Stimulated activated CD8-positive, alpha-beta memory T cell treated with anti-CD3 and anti-CD28 coated beads, Interleukin-7, amount 100 ng/mL, for 48 hours (primary cell): ENCODE data around the gene TNFRSF9.

ENCODE experiments used
- DNase-seq, 2 donors: peaks; one replicate each; pipeline ENCODE4 v3.0.0-alpha.2; 2020; ENCODE audit warnings: low read depth in 1 of 2; ENCODE audit errors: extremely low read depth in 1 of 2

TNFRSF9 gene

DNA sequence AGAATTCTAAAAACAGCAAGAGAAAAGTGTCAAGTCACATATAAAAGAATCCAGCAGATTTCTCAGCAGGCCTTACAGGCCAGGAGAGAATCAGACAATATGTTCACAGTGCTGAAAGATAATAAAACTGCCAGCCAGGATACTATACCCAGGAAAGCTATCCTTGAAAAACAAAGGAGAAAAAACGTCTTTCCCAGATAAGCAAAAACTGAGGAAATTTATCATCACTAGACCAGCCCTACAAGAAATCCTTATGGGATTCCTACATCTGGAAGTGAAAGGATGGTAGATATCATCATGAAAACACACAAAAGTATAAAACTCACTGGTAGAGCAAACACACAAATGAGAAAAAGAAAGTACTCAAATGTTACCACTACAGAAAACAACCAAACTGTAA, 62.6 kb downstream of the TNFRSF9 start:
- DNase-seq: no peak

DNA sequence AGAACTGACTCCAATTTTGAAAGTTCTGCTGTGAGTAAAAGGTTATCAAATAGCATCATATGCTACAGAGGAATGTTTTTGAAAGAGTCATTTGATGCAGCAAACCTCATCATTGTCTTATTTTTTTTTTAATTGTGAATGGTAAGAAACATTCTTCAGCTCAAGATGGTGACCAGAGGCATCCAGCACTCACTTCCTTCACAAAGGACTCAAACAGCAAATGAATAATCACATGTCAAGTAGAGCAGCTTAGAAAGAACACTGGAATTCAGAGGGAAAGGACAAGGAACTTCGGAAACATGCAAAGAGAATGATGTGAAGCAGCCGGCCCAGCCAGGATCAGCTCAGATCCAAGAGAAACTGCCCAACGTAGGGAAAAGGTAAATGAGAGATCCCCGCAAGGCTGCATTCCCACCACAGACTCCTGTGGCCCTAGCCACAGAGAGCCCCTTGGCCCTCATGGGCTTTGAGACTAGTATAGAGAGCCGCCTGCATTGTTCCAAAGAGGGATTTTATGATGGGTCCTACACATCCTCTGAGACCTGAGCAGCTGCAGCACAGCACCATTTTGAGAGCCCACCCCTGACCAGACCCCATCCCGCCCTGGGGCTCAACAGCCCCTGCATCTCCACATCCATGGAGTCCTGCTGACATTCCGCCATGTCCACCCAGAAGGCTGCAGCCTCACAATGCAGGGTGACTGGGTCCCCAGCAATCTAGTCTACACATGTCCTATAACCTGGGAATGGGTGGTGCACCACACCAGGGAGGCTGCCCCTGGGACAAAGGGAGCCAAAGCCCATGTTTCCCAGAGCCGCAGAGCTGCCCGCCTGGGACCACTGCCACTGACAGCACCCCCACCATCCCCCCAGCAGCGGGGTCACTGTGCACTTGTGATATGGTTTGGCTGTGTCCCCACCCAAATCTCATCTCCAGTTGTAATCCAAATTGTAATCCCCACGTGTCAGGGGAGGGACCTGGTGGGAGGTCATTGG, 66.5 kb downstream of the TNFRSF9 start:
- DNase-seq: no peak

DNA sequence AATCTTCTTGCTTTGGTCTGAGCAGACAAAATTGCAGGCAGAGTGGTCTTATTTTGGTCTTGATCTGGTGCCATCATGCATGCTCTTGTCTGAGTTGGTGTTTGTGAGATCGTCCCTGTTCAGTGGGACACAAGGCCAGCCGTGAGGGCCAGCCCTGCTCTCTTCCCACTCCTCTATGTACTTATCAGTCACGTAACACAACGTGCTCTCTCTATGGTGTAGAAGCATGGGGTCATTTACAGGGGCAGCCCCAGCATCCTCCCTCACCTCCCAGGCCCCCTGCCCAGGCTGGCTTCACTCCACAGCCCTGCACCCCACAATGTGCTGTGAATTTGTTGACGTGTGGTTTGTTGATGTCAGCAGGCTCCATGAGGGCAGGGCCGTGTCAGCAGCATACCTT, 69.5 kb downstream of the TNFRSF9 start:
- no peak for DNase-seq

DNA sequence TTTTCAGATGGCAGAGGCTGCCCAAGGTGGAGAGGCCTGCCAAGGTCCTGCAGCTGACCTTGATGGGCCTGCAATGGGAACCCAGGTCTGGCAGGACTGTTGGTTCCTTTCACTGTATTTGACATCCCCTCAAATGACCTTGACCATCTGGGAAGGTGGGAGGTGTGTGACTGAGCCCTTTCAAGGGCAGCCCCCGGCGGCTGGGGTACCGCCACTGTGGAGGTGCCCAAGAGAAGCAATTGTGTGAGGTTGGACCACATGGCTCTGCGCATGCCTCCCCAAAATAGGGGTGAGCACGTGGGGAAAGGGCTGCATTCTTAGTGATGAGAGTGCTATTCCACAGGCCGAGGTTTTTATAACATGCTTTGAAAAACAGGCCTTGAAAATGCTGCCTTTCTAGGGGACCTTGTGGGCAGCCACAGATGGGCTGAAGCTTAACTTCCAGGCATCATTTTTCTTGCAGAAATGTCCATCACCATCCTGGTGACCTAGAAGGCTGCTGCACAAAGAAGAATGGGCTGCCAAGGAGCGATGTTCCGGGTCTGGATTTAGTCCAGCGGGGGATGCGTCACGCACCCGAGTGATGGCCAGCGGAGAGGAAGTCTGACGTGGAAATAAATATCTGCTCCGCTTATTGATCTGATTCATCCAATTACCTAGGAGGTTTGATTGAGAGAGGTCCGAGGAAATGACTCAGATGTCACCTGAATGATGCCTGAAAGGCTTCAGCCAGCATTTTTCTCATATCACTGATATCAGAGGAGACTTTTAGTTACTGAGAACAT, 71.3 kb downstream of the TNFRSF9 start:
- no peak for DNase-seq

DNA sequence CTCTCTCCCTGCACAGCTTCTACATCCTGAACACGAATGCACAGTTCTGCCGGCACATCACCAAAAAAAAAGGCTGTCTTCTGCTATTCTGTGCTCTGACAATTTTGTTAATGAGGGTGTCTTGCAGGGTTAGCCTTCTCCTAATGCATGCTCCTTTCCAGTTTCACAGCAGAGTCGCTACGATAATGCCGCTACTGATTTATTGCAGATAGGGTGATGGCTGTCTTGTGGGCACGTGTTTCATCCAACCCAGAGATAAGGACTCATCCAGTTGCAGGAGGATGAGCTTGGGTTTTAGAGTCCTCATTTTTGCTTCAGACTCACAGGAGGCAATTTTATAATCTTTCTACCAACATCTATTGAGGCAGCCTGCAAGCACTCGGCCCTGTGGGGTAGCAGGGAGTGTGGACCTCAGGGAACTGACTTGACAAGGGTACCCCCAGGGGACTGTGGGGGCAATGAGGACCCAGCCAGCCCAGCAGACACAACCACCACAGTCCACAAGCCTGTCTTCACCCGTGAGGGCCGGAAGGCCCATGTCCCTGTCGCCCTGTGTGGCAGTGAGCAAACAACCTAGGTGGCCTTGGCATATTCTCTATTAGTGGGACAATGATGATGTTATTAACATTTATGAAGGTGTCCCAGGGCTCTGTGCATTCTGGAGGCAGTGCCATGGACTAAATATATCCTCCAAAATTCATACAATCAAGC, 72.4 kb downstream of the TNFRSF9 start:
- no peak for DNase-seq

DNA sequence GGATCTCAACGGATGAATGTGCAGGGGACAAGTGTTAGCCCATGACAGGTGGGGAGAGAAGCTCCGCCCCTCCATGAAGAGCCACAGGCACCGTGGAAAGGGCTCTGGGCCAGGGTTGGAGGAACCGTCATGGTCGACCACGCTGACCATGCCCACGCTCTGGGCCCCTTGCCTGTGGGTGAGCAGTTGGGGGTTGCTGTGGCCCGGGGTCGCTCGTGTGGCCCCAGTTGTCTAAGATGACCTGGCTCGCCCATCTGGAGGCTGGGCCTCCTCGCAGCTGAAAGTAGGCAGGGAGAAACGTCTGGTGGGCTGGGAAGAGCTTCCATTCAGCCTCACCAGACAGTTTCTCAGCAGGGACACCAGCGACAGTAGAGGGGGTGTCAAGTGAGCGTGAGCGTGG, 74.7 kb downstream of the TNFRSF9 start:
- no peak for DNase-seq
